HG02973 (cell line): ENCODE measurements around the gene GGT6.

Source experiments
- ATAC-seq: cut with Tn5 transposase; IDR thresholded peaks from one replicate; pipeline ENCODE4 v1.9.1; 2021; ENCODE audit warnings: moderate library complexity; ENCODE audit not compliant: unreplicated experiment

The GGT6 gene

GRCh38 chr17:4529533-4530152 lies 30.7 kb downstream of the GGT6 start:
- ATAC-seq: no peak

DNA sequence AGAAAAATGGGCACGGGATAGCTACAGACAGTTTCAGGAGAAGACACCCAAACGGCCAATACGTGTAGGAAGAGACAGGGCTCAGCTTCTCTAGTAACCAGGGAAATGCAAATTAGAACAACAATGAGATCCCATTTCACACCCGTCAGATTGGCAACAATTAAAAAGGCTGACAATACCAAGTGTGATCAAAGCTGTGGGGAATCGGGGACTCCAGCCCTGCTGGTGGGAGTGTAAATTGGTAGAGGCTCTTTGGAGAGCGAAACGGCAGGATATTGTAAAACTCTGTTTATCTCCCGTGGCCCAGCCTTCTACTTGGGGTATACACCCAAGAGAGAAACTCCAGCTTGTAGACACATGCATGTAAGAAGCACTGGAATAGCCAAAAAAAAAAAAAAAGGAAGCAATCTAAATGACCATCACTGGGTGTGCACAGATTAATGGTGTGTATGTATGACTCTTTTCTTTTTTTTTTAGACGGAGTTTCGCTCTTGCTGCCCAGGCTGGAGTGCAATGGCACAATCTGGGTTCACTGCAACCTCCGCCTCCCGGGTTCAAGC lies 32.7 kb downstream of the GGT6 start:
- no peak for ATAC-seq

DNA sequence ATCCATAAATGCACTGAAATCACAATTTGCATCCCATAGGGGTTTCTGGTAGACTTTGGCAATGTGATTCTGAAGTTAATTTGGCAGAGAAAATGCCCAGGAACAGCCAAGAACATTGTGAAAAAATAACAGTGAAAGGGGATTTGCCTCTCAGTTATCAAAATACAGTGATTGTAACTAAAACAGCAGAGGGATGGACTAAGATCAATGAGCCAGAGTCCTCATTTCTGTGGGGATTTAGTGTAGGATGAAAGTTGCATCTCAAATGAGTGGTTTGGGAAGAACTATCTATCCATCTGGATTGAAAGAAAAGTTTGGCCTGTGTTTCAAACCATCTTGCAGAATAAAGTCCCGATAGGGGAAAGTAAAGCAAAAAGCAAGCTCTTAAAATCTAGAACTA lies 33.2 kb downstream of the GGT6 start:
- ATAC-seq: no peak

- ATAC-seq: no peak
These were observed 34.5 kb downstream of the GGT6 start for GRCh38 chr17:4525691-4526397.

DNA sequence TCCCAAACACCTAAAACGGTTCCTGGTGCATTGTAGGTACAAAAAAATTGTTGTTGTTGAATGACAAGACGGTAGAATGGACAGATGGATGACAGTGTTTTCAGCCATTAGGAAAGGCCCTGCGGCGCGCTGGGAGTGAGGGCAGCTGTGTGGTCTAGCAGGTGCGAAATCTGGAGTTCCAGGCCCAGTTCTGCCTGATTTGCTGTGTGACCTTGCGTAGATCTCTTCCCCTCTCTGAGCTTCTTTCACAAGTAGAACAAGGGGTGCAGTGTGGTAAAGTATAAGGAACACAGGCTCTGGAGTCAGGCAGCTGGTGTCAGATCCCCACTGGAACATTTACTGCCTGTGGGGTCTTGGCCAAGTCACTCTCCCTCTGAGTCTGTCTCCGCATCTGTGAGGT lies 36.4 kb downstream of the GGT6 start:
- ATAC-seq: no peak

GRCh38 chr17:4522661-4523060 lies 37.7 kb downstream of the GGT6 start:
- ATAC-seq: no peak

- no peak for ATAC-seq
These were observed 39.3 kb downstream of the GGT6 start for GRCh38 chr17:4520894-4521600.

GRCh38 chr17:4520060-4520893 lies 40.1 kb downstream of the GGT6 start:
- ATAC-seq: no peak

DNA sequence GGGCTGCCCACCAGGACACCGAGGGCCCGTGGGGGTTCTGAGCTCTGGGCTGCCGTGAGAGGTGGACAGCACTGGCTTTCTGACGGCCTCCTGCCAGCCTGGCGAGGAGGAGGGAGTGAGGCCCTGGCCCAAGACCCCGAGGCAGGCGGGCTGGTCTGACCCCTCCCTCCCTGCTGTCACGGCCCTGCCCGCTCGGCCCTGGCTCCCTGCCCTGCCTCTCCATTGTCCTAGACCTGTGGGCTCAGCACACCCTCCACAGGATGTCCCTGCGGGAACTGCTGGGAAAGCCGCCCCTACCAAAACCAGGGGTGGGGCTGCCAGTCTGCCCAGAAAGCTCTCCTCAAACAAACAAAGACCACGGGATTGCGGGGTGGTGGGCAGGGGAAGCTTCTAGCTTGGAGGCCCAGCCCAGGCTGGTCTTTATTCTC lies 41.0 kb downstream of the GGT6 start:
- no peak for ATAC-seq

DNA sequence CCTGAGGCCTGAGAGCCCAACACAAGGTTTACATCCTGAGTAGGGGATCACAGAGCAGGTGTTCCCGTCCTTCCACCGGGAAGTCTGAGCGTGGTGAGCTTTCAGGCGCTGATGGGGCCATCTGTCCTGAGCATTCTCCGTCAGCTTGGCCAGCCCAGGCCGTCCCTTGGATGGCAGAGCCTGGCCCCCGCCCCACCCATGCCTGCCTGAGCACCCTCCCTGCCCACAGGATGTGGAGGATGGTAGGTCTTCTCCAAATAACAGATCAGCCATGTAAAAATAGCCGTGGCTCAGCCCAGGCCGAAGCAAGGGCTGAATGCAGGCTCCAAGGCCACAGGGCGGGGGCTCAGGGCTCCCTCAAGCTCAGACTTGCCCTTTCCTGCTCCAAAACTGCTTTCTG lies 41.5 kb downstream of the GGT6 start:
- no peak for ATAC-seq

DNA sequence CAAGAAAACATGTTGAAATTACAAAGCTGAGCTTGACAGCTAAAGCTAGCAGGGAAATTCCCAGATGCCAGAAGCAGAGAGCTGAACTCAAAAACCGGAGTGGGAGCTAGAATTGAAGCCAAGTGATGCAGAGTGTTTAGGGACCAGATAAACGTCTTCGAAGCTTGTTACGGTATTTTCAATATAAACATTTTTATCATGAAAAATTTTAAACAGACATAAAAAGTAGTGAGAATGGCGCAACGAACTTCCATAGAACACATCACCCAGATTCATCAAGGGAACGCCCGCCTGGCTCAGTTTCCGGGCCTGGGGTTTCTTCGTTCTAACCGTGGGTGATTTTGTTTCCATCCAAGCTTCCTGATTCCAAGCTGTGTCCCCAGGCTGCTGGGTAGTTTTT lies 43.6 kb downstream of the GGT6 start:
- ATAC-seq: no peak

- no peak for ATAC-seq
These were observed 44.9 kb downstream of the GGT6 start for GRCh38 chr17:4515501-4515900.

DNA sequence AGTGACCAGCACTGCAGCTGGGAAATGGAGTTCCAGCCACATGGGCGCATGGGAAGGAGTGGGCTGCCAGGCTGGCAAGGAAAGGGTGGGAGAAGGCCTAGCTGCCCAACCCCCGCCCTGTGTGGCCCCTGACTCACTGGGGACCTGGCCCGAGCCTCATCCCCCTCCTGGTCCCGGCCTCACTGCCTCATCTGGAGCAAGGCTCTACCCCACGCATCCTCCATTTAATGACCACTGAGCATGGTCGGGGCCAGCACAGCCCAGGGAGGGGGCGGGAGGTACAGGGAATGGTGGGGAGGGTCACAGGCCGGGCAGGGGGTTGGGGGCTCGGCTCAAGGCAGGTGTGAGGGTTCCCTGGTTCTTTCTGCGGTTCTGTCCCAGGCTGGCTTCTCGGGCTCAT lies 45.6 kb downstream of the GGT6 start:
- no peak for ATAC-seq

GRCh38 chr17:4514206-4514605 lies 46.2 kb downstream of the GGT6 start:
- ATAC-seq: no peak

- no peak for ATAC-seq
These were observed 47.0 kb downstream of the GGT6 start for GRCh38 chr17:4513113-4514032.

DNA sequence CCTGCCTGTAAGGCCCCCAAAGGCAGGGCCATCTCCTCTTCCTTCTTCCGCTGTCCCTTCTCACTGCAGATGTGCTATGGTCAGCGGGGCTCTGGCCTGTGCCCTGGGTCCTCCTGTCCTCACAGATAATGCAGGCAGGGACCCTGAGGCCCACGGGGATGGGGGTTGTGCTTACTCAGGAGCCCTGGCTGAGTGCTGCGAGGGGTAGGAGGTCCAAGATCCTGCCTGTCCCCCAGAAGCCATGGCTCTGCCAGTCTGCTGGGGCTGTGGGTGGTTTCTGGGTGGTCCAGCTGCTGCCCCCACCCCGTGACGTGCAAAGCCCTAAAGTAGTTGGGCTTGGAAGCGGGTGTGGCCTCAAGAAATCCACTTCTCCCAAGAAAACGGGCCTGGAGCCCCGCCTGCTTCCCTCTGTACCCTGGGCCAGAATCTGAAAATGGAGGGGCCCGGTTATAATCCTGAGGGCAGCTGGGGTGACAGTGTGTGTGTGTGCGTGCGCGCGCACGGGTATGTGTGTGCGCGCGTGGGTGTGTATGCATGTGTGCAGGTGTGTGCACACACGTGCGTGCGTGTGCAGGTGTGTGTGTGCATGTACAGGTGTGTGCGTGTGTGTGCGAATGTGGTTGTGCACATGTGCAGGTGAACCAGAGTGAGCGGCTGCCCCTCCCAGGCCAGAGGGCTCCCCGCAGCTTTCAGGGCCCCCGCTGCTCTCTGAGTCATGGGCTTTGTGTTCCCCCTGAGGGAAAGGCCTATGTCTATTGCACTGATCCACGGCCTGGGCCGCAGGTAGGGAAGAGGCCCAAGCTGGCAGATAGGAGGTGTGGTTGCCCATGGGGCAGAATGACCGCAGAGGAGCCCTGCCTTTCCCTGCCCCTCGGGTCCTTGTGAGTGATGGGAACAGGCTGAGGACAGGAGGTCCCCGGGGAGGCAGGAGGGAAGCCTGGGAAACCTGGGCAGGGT lies 47.9 kb downstream of the GGT6 start:
- no peak for ATAC-seq

DNA sequence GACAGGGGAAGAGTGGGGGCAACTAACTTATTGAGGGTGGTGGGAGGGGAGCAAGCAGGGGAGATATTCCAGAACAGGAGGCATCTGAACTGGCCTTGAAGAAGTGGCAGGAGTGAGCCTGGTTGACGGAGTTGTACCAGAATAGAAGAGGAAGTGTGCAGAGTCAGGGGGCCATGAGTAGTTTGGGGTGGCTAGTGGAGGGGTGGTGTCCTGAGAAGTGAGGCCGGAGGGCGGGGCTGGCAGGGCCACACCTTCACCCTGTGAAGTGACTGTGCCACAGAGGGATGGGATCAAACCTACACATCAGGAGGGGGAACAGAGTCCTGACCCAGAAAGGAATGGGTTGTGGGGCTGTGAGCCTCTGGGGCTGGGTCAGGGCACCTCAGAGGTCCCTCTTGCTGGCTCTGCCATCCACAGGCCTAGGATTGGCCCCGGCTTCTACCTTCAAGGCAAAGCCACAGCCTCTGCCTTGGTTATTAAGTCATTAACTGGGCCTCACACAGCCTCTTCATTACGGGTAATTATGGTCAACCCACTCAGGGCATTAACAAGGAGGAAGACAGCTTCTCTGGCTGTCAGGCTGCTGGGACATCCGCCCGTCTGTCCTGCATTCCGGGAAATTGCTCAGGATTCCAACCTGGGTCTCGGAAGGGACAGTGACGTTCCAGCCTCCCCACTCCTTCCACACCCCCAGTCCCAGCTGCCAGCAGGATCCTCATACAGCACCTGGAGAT lies 49.0 kb downstream of the GGT6 start:
- no peak for ATAC-seq

GRCh38 chr17:4510618-4510941 lies 49.8 kb downstream of the GGT6 start:
- ATAC-seq: no peak
